HG02610 (cell line): Measurements from ENCODE around the gene PPP3CA.

Experiments
- ATAC-seq: cut with Tn5 transposase; IDR thresholded peaks from one replicate; pipeline ENCODE4 v1.9.1; 2021; ENCODE audit warnings: mild to moderate bottlenecking, moderate library complexity; ENCODE audit not compliant: unreplicated experiment

PPP3CA gene

GRCh38 chr4:100977746-100978397 is 369.5 kb downstream of the PPP3CA start:
- ATAC-seq = no peak

DNA sequence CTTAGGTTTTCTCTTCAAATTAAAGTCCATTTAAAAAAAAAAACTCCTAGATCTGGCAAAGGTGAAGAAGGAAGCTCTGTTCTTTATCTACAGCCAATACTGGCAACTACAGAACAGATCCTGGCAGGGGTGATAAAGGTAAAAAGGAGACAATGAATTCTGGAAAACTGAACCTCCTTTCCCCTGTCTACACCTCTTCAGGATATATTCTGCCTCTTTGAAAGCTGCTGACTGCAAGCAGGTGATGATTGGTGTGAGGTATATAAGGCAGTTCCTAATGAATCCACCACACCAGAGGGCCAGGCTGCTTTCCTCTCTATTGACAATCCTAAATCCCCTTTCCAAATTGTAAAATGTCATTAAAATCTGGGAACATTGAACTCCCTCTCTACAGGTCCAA is 370.1 kb downstream of the PPP3CA start:
- no peak for ATAC-seq
